Limb (tissue), 2 donors: ENCODE data around the gene VWA5B1.

Experiments used
- DNase-seq, 2 donors: peaks; one replicate each; pipeline ENCODE4 v3.0.0-alpha.2; 2016; ENCODE audit errors: extremely low spot score in 2 of 2

The VWA5B1 gene

GRCh38 chr1:20386323-20387081, 95.8 kb downstream of the VWA5B1 start:
- peak in 1 of 2 donors; percentile 81 for DNase-seq

- DNase-seq = no peak
These were observed 98.9 kb downstream of the VWA5B1 start for GRCh38 chr1:20389571-20389970.

GRCh38 chr1:20390589-20391331, 100.1 kb downstream of the VWA5B1 start:
- no peak for DNase-seq

GRCh38 chr1:20395255-20395654, 104.6 kb downstream of the VWA5B1 start:
- DNase-seq = no peak

GRCh38 chr1:20398744-20399143, 108.1 kb downstream of the VWA5B1 start:
- no peak for DNase-seq

- DNase-seq = no peak
These were observed 108.5 kb downstream of the VWA5B1 start for GRCh38 chr1:20399196-20399595.

- DNase-seq = peak in 1 of 2 donors; percentile 12
These were observed 109.0 kb downstream of the VWA5B1 start for GRCh38 chr1:20399606-20400180.

GRCh38 chr1:20400341-20401177, 109.9 kb downstream of the VWA5B1 start:
- DNase-seq = peak in 1 of 2 donors; percentile 23

GRCh38 chr1:20401405-20402010, 110.8 kb downstream of the VWA5B1 start:
- DNase-seq = peak in 1 of 2 donors; percentile 16

- DNase-seq = peak in 1 of 2 donors; percentile 8
These were observed 112.1 kb downstream of the VWA5B1 start for GRCh38 chr1:20402585-20403422.

GRCh38 chr1:20403423-20404145, 112.9 kb downstream of the VWA5B1 start:
- peak in 1 of 2 donors; percentile 17 for DNase-seq

- peak in 1 of 2 donors; percentile 33 for DNase-seq
These were observed 113.8 kb downstream of the VWA5B1 start for GRCh38 chr1:20404466-20404865.
